ENCODE measurements around the gene ZMYM2.
A peak's percentile ranks its signal among the peaks of the same experiment; 100 is the strongest.

ZMYM2 gene

DNA sequence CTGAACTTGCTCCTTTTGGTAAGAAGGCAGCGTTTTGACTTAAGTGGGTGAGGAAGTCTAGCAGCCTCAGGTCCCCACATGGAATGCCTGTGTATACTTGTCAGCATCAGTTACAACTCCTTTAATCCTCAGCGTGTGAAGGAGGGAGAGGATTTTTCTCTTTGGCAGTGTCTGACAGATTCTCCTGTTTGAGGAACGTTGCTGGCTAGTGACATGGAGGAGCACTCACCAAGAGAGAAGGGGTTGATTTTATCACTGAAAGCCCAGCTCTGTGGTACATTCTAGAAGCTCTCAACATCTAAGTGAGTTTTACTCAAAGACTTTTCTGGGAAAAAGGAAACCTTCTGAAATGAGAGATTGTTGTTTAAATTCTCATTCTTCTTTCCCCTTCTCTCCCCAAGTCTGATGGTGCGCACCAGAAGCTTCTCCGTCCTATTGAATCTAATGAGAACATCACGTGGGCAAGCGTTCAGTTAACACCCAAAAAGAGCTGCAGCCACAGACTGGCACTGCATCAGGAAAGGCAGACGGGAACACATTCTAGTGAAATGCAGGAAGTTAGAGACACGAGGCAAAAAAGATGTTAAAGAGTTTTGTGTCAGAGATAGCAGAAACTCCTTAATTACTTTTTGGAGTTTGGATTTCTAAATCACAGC lies 144.1 kb downstream of the ZMYM2 start:
- DNase-seq (ENCODE audit: low read depth, low spot score): no peak

DNA sequence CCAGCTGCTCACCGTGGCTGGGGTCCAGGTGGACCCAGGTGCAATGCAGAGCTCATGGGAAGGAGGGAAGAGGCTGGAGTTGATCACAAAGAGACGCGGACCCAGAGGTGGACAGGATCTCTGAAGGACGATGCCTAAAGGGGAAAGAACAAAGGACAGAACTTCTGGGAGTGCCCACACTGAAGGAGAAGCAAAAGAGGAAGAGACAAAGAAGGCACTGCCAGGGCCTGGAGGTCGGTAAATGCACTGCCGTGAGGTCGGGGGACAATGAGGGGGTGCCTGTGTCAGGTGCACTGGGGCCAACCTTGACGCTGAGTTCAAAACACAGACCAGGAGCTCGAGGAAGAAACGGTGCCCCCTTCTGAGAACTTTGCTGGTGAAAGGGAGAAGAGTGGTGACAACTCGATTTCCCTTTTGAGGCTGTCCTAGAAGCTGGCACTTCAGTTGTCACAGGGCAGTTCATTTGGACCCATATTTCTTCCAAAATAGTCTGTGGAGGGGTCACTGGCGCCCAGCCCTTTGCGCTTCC lies 146.7 kb downstream of the ZMYM2 start:
- DNase-seq (ENCODE audit: low read depth, low spot score): no peak

DNA sequence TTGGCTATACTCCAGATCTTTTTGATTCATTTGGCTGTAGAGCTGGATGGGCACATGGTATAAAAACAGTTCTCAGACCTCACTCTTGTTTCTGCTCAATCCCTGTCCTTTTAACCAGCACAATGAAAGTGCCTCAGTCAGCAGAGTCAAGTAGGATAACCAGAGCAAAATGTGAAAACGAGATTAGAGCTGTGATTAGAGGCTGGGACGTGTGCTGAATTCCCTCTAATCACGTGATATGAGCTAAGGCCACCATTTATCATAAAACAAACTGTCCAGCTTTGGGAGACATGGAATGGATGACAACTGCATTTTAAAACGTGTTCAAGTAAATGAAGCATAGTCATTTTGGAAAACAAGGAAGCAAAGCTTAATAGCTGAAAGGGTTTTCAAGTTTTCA lies 148.2 kb downstream of the ZMYM2 start:
- DNase-seq (ENCODE audit: low read depth, low spot score): peak; percentile 22

DNA sequence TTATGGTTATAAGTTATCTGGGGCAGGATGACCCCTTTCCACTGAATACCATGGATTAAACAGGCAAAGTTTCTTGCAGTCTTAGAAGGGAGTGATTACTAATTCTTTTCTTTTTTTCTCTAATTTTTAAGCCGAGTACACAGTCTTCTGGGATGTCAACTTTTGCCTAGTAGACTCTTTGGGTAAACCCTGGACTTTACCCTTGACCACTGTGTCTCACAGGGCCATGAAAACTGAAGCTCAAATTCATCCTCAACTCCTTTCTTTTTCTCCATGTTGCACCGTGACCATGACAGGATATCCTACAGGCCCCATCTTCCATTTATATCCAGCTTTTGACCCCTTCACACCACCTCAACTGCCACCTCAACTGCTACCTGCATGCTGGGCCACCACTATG lies 150.5 kb downstream of the ZMYM2 start:
- no peak for DNase-seq (ENCODE audit: low read depth, low spot score)

DNA sequence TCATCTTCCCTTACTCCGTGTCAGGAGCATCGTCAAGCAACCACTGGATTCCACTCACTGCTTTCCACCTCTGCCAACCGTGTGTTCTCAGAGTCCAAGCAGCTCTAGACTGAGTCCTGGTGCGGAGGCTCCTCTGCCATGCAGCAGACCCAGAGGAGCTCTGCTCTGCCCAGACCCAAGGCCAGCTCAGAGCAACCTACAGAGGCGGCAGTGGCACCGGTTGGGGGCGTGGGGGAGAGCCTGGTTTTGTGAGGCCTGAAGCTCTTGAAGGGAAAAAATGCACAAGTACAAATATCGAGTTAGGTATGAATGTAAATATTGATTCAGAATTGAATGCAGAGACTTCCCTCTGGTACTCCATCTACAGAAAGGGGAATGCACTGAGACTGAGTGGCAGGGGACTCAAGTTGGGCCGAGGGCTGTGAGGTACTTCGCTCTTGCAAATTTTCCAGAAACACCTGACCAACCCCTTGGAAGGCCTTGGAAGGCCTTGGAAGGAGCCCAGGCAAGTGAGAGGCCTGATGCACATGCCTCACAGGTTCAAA lies 155.6 kb downstream of the ZMYM2 start:
- no peak for DNase-seq (ENCODE audit: low read depth, low spot score)

DNA sequence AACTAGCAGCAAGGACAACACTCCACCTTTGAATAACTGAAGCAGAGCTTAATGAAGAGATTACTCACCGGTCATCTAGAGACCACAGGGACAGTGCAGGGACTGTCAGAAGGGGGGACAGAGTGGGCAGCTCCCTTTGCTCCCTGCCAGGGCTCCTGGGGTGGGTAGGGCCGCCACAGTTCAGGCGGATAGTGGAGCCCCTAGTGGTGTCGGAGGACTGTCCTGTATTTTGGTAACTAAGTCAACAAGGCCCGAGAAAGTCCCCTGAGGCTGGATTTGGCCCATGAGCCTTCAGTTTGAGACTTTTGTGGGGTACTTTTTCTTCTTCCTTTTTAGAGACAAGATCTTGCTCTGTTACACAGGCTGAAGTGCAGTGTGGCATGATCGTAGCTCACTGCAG lies 157.7 kb downstream of the ZMYM2 start:
- DNase-seq (ENCODE audit: low read depth, low spot score): no peak

DNA sequence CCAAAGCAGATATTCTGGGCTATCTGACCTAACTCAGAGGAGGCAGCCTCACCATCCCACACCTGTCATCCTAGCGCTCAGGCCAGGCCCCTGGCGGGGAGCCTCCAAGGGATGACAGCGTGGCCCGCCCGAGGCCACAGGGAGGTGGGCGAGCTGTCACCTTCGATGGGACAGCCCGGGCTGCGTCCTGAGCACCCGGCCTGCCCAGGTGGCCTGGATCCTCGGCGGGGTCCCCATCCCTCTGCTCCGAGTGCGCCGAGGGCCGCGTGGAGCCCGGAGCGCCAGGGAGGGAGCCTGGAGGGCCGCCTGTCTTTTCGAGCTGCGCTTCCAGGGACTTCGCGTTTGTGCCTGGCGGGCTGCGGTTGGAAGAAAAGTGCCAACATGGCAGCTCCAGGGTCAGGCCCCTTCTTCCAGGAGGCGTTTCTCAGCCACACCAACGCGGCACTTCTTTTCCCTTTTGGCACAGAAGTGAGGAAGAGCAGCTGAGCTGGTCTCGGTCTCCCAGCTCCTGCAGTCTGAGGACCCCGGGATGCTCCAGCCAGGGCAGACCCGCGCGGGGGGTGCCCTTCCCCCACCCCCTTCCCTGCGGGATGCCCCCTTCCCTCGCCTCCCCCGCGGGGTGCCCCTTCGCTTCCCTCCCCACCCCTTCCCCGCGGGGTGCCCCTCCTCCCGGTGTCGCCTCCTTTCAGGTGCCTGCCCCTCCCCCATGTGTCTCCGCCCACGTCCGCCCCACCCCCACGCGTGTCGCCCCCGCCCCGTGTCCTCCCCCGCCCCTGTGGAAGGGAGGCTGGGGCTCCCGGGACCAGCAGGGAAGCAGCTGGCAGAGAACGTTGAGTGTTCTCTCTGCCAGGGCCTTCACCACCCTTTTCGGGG lies 160.0 kb downstream of the ZMYM2 start:
- peak; percentile 65 for DNase-seq (ENCODE audit: low read depth, low spot score)

DNA sequence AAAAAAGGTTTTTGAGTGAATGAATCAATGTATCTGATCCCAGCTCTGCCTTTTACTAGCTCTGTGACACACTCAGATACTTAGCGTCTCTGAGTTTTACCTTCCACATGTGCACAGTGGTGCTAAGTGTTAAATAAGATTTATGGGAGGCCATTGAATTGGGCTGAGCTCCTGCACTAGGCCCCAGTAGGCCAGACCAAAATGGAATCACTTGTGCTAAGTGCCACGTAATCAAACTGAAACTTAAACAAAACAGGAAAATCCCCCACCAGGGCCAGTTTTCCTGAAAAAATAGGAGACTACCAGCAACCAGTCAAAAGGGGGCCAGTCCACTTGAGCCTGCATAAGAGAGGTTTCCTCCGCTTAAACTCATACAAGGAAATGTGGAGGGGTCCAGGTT lies 161.4 kb downstream of the ZMYM2 start:
- no peak for DNase-seq (ENCODE audit: low read depth, low spot score)

DNA sequence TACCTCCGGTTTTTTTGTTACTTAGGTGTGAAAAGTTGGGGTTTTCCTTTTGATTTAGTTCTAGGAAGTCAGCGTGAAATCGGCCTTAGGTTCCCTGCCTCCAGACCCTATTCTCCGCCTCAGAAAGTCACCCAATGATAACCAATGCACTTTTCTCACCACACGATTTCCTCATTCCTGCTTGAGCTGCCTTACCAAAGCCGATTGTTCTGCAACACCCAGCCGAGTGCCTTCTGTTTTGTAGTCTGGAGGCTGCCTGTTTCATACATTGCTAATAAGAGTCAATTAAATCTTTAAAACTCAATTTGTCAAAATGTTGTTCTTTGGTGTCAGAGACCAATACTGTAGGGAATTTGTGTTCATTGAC lies 162.6 kb downstream of the ZMYM2 start:
- no peak for DNase-seq (ENCODE audit: low read depth, low spot score)

DNA sequence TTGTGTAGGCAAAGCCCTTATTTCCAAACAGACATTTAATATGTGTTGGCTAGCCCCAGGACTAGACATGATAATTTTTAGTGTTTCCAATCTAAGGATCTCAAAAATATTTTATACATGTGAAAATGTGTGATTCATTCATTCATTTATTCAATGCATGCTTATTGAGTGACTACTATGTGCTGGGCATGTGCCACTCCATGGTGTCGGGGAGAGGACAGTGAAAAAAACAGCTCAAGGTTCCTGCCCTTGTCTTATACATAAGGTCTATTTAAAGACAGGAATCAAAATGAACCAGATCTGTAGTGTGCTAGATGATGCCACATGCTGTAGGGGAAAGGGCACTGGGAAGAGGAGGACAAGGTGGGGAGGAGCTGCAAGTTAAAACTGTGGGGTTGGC lies 165.8 kb downstream of the ZMYM2 start:
- no peak for DNase-seq (ENCODE audit: low read depth, low spot score)

DNA sequence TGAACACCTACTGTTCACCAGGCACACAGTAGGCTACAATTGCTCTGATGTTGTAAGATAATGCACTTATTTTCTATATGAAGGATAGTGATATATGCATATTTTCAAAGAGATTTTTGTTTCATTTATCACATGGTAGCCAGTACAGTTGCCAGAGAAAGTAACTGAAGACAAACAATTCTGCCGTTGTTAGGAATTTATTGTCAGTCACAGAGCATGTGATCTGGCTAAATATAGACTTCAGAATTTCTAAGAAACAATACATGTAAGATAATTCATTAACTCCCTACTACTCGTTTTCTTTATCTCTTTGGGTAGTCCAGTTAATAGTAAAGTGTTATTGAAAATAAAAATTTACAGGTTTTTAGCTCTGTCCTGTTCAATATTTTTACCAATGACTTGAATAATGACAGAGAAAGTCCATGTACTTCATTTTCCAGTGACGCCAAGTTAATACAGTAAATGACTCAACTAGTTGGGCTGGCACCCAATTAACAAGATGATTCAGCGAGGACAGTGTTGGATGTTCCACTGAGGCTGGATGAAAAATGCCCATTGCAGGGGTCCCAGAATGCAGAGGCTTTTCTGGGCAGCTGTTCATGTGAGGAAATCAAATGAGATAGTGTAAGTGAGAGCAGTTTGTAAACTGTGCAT lies 166.7 kb downstream of the ZMYM2 start:
- peak; percentile 63 for DNase-seq (ENCODE audit: low read depth, low spot score)

DNA sequence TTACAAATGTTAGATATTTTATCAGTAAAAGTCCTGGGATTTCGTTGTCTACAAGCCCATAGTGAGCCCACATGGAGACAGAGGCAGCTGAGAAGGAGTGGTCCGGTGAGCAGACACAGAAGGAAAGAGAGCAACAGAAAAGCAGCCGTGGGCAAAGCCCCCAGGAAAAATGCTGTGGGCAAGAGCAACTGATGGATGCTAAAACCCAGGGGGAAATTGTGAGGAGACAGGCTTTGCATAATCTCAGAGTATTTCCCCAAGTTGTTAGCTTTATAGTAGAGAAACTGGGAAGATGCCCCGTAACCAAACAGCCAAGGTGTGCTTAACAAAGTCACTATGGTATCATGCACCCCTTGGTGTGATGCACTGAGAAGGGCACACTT lies 167.2 kb downstream of the ZMYM2 start:
- no peak for DNase-seq (ENCODE audit: low read depth, low spot score)

DNA sequence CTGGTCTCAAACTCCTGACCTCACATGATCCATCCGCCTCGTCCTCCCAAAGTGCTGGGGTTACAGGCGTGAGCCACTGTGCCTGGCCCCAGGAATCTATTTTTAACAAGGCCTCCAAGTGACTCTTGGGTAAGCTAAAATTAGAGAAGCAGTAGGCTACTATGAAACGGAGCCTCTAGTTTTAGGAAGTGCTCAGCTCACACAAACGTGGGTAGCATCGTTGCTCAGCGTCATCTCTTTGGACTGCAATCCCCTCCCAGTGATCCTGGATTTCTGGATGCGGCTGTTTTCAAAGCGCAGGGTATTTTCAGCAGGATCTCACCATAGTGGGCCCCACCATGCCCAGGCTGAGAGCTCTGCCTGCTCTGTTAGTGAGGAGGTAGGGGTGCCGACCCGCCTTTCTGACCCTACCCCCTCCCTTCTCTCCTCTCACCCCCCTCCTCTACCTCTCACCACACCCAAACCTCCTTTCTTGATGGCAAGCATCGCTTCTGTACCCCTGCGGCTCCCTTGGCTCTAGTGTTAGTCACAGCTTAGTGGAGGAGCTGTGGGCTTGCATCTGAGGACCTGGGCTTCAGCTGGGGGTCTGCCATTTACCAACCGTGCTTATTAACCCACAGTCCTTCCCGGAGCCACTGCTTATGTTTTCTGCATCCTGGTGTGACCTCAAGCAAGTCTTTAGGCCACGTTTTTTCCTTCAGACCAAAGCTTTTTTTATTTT lies 168.2 kb downstream of the ZMYM2 start:
- DNase-seq (ENCODE audit: low read depth, low spot score): no peak

DNA sequence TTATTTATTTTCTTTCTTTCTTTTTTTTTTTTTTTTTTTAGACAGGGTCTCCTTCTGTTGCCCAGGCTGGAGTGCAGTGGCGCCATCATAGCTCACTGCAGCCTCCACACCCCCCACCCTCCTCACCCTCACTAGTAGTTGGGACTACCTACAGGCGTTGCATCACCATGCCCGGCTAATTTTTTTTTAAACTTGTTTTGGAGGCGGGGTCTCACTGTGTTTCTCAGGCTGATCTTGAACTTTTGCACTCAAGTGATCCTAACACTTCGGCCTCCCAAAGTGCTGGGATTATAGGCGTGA lies 168.7 kb downstream of the ZMYM2 start:
- DNase-seq (ENCODE audit: low read depth, low spot score): no peak

DNA sequence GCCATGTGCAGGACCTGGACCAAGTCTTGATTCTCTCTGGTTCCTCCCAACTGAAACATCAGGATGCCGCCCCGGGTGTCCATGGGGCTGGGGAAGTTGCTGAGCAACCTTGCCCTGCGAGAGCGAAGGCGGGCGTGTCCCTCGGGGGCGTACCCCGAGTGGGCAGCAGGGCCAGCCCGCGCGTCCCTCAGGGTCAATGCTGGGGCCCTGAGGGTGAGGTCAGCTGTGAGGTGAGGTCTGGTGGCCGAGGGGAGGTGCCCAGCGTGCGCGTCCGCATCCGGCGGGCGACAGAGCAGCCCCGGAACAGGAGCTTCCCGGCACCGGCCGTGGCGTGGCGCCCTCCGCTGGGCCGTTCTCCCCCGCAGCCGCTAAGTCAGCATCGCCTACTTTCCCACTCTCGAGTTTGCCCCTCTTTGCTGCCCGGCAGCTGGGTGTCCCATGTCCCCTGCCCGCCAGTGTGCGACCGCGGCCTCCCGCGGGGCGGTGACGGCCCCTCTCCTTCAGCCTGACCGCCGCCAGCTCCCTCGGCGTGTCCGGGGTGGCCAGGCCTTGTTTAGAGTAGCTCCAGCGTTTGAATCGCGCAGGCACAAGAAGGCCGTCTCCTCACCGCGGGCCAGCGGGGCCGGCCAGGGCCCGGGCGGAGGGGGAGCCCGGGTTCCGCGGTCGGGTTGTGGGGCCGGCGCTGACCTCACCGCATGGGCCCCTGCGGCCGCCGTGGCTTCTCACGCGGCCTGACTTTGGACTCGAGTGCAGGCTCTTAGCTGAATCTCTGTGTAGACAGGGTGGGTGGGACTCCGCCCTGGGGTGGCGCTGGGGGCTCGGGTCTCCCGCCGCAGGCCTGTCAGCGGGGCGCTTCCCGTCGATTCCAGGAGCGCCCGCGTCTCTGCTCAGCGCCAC lies 169.3 kb downstream of the ZMYM2 start:
- DNase-seq (ENCODE audit: low read depth, low spot score): peak; percentile 76

DNA sequence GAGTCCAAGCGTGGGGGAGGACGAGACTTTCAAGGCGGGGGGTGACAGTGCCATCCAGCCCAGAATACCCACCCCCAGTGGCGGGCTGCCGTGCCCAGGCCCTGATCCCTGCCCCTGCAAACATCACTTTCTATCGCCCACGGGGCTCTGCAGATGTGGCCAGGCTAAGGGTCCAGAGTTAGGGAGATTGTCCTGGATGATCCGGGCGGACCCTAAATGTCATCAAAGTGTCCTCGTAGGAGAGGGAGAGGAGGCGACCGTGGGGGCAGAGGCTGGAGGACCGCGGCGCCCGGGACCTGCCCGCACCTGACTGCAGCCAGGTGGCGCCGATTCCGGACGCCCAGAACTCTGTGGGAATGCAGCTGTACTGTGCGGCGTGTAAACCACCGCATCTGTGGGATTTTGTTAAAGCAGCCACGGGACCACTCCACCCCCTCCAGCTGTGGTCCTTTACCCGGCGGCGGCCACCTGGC lies 170.0 kb downstream of the ZMYM2 start:
- peak; percentile 20 for DNase-seq (ENCODE audit: low read depth, low spot score)

DNA sequence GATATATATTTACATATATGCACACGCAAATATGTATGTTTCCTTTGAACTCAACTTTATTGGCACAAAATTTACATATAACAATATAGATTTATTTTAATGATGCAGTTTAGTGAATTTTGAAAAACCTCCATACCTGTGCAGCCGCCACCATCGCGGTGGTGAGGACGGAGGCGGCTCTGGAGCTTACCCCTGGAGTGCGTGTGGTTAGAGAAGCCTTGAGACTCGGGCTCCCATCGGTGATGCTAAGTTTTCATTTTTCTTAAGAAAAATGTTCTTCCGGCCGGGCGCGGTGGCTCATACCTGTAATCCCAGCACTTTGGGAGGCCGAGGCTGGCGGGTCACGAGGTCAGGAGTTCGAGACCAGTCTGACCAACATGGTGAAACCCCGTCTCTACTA lies 170.5 kb downstream of the ZMYM2 start:
- DNase-seq (ENCODE audit: low read depth, low spot score): no peak

DNA sequence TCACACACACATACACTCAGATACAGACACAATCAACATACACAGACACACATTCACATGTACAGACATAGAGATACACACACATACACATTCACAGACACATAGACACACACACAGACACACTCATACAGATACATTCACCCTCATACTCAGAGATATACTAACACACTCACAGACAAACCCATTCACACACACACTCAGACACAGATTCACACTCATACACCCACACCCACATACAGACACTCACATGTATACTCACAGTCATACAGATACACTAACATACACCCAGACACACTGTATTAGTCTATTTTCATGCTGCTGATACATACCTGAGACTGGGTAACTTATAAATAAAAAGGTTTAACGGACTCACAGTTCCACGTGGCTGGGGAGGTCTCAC lies 171.5 kb downstream of the ZMYM2 start:
- DNase-seq (ENCODE audit: low read depth, low spot score): no peak

DNA sequence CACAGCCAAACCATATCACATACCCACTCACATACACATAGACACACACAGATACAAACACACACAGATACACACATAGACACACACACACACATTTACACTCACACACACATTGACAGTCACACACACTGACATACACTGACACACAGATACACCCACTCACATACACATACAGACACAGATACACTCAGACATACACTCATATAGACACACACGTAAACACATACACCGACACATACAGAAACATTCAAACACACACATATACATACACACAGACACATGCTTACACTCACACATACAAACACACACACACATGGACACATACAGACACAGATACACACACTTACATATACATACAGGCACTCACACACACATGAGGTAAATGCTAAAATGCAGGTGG lies 172.1 kb downstream of the ZMYM2 start:
- no peak for DNase-seq (ENCODE audit: low read depth, low spot score)

DNA sequence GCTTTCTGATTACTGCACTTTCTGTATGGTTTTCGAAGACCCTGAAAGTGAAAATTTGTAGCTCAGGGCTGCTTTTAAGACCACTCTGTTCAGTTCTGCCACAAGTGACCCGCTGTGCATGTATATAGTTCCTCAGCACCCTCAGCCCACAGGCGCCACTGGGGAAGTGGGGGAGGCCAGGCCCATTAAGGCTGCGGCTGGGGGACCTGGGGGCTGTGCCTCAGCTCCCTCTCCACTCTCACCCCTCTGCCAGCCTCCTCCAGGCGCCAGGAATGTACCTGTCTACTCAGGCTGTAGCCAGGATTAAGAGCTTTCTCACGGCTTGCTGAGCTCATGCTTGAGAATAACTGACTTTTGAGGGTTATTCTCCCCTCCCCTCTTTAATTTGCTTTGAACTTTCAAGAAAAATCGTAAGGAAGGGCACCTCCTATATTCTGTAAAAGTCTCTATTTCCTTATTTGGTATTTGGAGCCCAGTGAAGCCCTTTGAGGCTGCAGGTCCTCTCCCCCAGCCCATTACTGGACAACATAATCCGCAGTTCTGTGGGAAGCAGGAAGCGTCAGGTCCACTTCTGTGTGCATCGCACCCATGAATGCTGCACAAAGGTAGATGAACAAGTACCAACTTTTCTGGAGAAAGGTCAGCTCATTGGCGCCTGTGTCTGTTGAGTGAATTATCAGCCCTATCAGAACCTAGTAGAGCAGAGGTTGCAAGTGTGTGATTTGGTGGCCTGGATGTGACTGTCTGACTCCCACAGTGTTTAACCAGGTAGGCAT lies 172.7 kb downstream of the ZMYM2 start:
- DNase-seq (ENCODE audit: low read depth, low spot score): no peak

Measured in astrocyte of the hippocampus (primary cell).